ENCODE results near the gene TMPRSS2.

The TMPRSS2 gene

GRCh38 chr21:41482980-41483379, 25.0 kb downstream of the TMPRSS2 start:
- in situ Hi-C loops (cut with MboI; ENCODE audit: low sequenced_read_pairs): no loop called here

- in situ Hi-C loops (cut with MboI; ENCODE audit: low sequenced_read_pairs): no loop called here
These were observed 25.7 kb downstream of the TMPRSS2 start for GRCh38 chr21:41482301-41482700.

- in situ Hi-C loops (cut with MboI; ENCODE audit: low sequenced_read_pairs): no loop called here
These were observed 26.8 kb downstream of the TMPRSS2 start for GRCh38 chr21:41481191-41481590.

GRCh38 chr21:41480086-41480690, 27.8 kb downstream of the TMPRSS2 start:
- in situ Hi-C loops (cut with MboI; ENCODE audit: low sequenced_read_pairs): no loop called here

- in situ Hi-C loops (cut with MboI; ENCODE audit: low sequenced_read_pairs): no loop called here
These were observed 28.3 kb downstream of the TMPRSS2 start for GRCh38 chr21:41479686-41480085.

GRCh38 chr21:41478319-41479177, 29.4 kb downstream of the TMPRSS2 start:
- in situ Hi-C loops (cut with MboI; ENCODE audit: low sequenced_read_pairs): no loop called here

GRCh38 chr21:41477641-41478318, 30.2 kb downstream of the TMPRSS2 start:
- in situ Hi-C loops (cut with MboI; ENCODE audit: low sequenced_read_pairs): no loop called here

- in situ Hi-C loops (cut with MboI; ENCODE audit: low sequenced_read_pairs): no loop called here
These were observed 32.1 kb downstream of the TMPRSS2 start for GRCh38 chr21:41475714-41476420.

GRCh38 chr21:41472753-41473548, 35.0 kb downstream of the TMPRSS2 start:
- in situ Hi-C loops (cut with MboI; ENCODE audit: low sequenced_read_pairs): loop anchor here (25.0 kb wide), 1 partner anchor 186 kb away; no protein-coding TSS in a partner anchor

- in situ Hi-C loops (cut with MboI; ENCODE audit: low sequenced_read_pairs): loop anchor here (25.0 kb wide), 1 partner anchor 183 kb away; no protein-coding TSS in a partner anchor
These were observed 37.9 kb downstream of the TMPRSS2 start for GRCh38 chr21:41470054-41470453.

- in situ Hi-C loops (cut with MboI; ENCODE audit: low sequenced_read_pairs): loop anchor here (25.0 kb wide), 1 partner anchor 179 kb away; no protein-coding TSS in a partner anchor
These were observed 41.7 kb downstream of the TMPRSS2 start for GRCh38 chr21:41466024-41466820.

- in situ Hi-C loops (cut with MboI; ENCODE audit: low sequenced_read_pairs): loop anchor here (25.0 kb wide), 1 partner anchor 178 kb away; no protein-coding TSS in a partner anchor
These were observed 42.7 kb downstream of the TMPRSS2 start for GRCh38 chr21:41465176-41465781.

GRCh38 chr21:41460578-41461527, 47.1 kb downstream of the TMPRSS2 start:
- in situ Hi-C loops (cut with MboI; ENCODE audit: low sequenced_read_pairs): loop anchor here (25.0 kb wide), 1 partner anchor 174 kb away; no protein-coding TSS in a partner anchor

- in situ Hi-C loops (cut with MboI; ENCODE audit: low sequenced_read_pairs): loop anchor here (25.0 kb wide), 1 partner anchor 173 kb away; no protein-coding TSS in a partner anchor
These were observed 47.9 kb downstream of the TMPRSS2 start for GRCh38 chr21:41459884-41460534.

GRCh38 chr21:41458559-41458958, 49.4 kb downstream of the TMPRSS2 start:
- in situ Hi-C loops (cut with MboI; ENCODE audit: low sequenced_read_pairs): loop anchor here (25.0 kb wide), 1 partner anchor 171 kb away; no protein-coding TSS in a partner anchor

- in situ Hi-C loops (cut with MboI; ENCODE audit: low sequenced_read_pairs): loop anchor here (25.0 kb wide), 1 partner anchor 171 kb away; no protein-coding TSS in a partner anchor
These were observed 49.8 kb downstream of the TMPRSS2 start for GRCh38 chr21:41458121-41458520.

- in situ Hi-C loops (cut with MboI; ENCODE audit: low sequenced_read_pairs): loop anchor here (25.0 kb wide), 1 partner anchor 166 kb away; no protein-coding TSS in a partner anchor
These were observed 54.2 kb downstream of the TMPRSS2 start for GRCh38 chr21:41453761-41454160.
